Progenitor cell of endocrine pancreas (in vitro differentiated cells): Measurements from ENCODE around the gene ARMC2. TPM values are rescaled to one million over a fixed set of nuclear protein-coding genes. Genes with fewer than 3 reads are reported as not detected.
A peak's percentile ranks its signal among the peaks of the same experiment; 100 is the strongest.

ENCODE experiments used
- DNase-seq: peaks from one replicate; pipeline ENCODE4 v3.0.0; 2021; ENCODE audit warnings: low spot score; ENCODE audit not compliant: unreplicated experiment
- H3K27ac Mint-ChIP-seq: 2 replicates; pipeline ENCODE4 v1.8.0; 2021; ENCODE audit warnings: mild to moderate bottlenecking, moderate library complexity, mixed read lengths
- H3K27me3 Mint-ChIP-seq: 2 replicates; pipeline ENCODE4 v1.8.0; 2021; ENCODE audit warnings: mixed read lengths
- H3K36me3 Mint-ChIP-seq: 2 replicates; pipeline ENCODE4 v1.8.0; 2022; ENCODE audit warnings: mixed read lengths; ENCODE audit not compliant: insufficient read depth
- H3K4me1 Mint-ChIP-seq: 2 replicates; pipeline ENCODE4 v1.8.0; 2021; ENCODE audit warnings: low read depth, mixed read lengths
- H3K4me3 Mint-ChIP-seq: 2 replicates; pipeline ENCODE4 v1.8.0; 2021; ENCODE audit warnings: low read depth, mild to moderate bottlenecking, moderate library complexity, mixed read lengths
- H3K9me3 Mint-ChIP-seq: 2 replicates; pipeline ENCODE4 v1.8.0; 2021; ENCODE audit warnings: low read depth, mixed read lengths
- CTCF ChIP-seq: fragments of 200-600 bp; sonication (generic); IDR thresholded peaks from one replicate; pipeline ENCODE4 v1.5.0; 2021; ENCODE audit warnings: antibody characterized with exemption, mild to moderate bottlenecking; ENCODE audit not compliant: unreplicated experiment
- total RNA-seq: library from RNA; stranded (reverse); gene quantifications from 2 replicates; pipeline ENCODE4 v1.2.1, GENCODE V29; 2021

ARMC2 gene
- total RNA-seq, 1 donor from 2014 or later: 16.5 TPM

GRCh38 chr6:108831104-108831503 is 17.1 kb upstream of the ARMC2 start:
- TF ChIP-seq CTCF: no peak
- Mint-ChIP-seq H3K4me1 (no peaks in the 10 kb centered on the region), H3K36me3 (no peaks in the 10 kb centered on the region), H3K27me3 (peaks cover 9% of the 10 kb centered on the region), H3K4me3 (no peak overlapping the region), H3K27ac (no peak overlapping the region), H3K9me3 (peaks cover 6% of the 10 kb centered on the region)
- DNase-seq: no peak

DNA sequence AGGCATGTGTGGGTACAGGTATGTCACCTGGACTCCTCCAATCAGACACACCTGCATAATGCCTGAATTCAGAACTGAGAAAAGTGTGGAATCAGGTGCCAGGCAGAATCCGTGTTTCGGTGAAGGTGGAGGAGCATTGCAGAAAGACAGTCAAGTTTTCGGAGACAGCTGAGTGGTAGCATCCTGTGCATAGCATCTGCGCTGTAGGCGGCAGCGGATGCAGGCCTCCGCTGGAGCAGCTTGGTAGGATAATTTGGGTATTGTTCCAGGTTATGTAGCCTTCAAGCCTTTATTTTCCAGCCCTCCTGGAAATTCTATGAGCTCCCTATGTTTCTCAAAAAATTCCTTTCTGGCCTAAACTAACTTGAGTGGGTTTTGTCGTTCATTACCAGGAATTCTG is 15.5 kb upstream of the ARMC2 start:
- H3K27me3 Mint-ChIP-seq: peaks cover 25% of the 10 kb centered on the region
- H3K4me3 Mint-ChIP-seq: no peak overlapping the region
- H3K4me1 Mint-ChIP-seq: no peaks in the 10 kb centered on the region
- H3K27ac Mint-ChIP-seq: no peak overlapping the region
- TF ChIP-seq CTCF: no peak
- no peak for DNase-seq
- H3K9me3 Mint-ChIP-seq: peaks cover 4% of the 10 kb centered on the region
- no peaks in the 10 kb centered on the region for H3K36me3 Mint-ChIP-seq

GRCh38 chr6:108835218-108835850 is 12.9 kb upstream of the ARMC2 start:
- H3K27me3 Mint-ChIP-seq: peaks cover 47% of the 10 kb centered on the region
- H3K4me1 Mint-ChIP-seq: peaks cover 9% of the 10 kb centered on the region
- TF ChIP-seq CTCF: peak; percentile 97
- peak; percentile 74 for DNase-seq
- H3K27ac Mint-ChIP-seq: no peak overlapping the region
- H3K9me3 Mint-ChIP-seq: no peaks in the 10 kb centered on the region
- H3K4me3 Mint-ChIP-seq: no peak overlapping the region
- no peaks in the 10 kb centered on the region for H3K36me3 Mint-ChIP-seq

- Mint-ChIP-seq H3K4me3 (no peak overlapping the region), H3K36me3 (no peaks in the 10 kb centered on the region), H3K27ac (no peak overlapping the region), H3K9me3 (no peaks in the 10 kb centered on the region), H3K4me1 (peaks cover 9% of the 10 kb centered on the region), H3K27me3 (peaks cover 51% of the 10 kb centered on the region)
- no peak for DNase-seq
- no peak for TF ChIP-seq CTCF
Observed at GRCh38 chr6:108836061-108836460, 12.2 kb upstream of the ARMC2 start.

- H3K9me3 Mint-ChIP-seq: no peaks in the 10 kb centered on the region
- peaks cover 9% of the 10 kb centered on the region for H3K4me1 Mint-ChIP-seq
- DNase-seq: no peak
- H3K27ac Mint-ChIP-seq: no peak overlapping the region
- H3K4me3 Mint-ChIP-seq: no peak overlapping the region
- TF ChIP-seq CTCF: no peak
- no peaks in the 10 kb centered on the region for H3K36me3 Mint-ChIP-seq
- peaks cover 57% of the 10 kb centered on the region for H3K27me3 Mint-ChIP-seq
Observed at GRCh38 chr6:108837236-108837971, 10.8 kb upstream of the ARMC2 start.
